Thyroid gland (tissue), 4 donors: Measurements from ENCODE around the gene MPP7.

ENCODE experiments used
- CTCF ChIP-seq, 6 experiments: fragments of 200-600 bp in 3 of 6; fragments of 450-650 bp in 3 of 6; sonication (generic) in 3 of 6; IDR thresholded peaks; one replicate each; pipeline ENCODE4 v1.5.1; 2016 to 2019; ENCODE audit warnings: antibody characterized with exemption in 6 of 6, mild to moderate bottlenecking in 2 of 6, inconsistent platforms in 1 of 6, moderate library complexity in 1 of 6
- POLR2A ChIP-seq, 2 donors: fragments of 450-650 bp; IDR thresholded peaks; one replicate each; pipeline ENCODE4 v1.6.1; 2017; ENCODE audit warnings: antibody characterized with exemption in 2 of 2, mild to moderate bottlenecking in 2 of 2, moderate library complexity in 1 of 2

GRCh38 chr10:28302012-28302637 lies 739 bp downstream of the MPP7 start:
- TF ChIP-seq CTCF (IDR thresholded peaks at IDR 0.05): no peak
- peak in 1 of 2 donors; percentile 45 for TF ChIP-seq POLR2A (IDR thresholded peaks at IDR 0.05)
